GM18498 (cell line): ENCODE measurements around the gene RTL9.
"Not testable (repeated sequence)": the region's sequence is repeated elsewhere in the genome, so short reads cannot be mapped to it uniquely, and the experiment has no call there.

Experiments
- ATAC-seq: cut with Tn5 transposase; IDR thresholded peaks from one replicate; pipeline ENCODE4 v1.9.1; 2021; ENCODE audit warnings: mild to moderate bottlenecking, moderate library complexity; ENCODE audit not compliant: unreplicated experiment

RTL9 gene

DNA sequence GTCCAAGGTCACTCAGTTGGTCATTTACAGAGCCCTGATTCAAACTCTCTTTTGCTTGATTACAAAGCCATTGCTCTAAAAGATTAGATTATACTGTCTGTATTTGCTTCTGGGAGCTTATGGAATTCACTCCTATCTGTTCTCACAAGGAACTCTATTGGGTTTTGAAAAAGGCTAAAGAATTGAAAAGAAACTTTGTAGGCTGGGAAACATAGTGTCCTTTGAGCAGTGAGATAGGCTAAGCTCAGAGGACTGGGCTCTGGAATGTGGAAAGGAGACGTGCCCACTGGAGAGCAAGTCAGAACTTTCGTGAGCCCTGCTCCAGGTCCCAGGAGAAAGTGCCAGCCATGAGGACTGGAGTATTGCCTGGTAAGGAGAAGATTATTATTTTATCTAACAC lies at the start of gene RTL9:
TSS of gene RTL9 (plus strand) at position 301 of the 400 bp plus-strand sequence. CDS start 91,770 bp downstream, outside the sequence.
- no peak for ATAC-seq

DNA sequence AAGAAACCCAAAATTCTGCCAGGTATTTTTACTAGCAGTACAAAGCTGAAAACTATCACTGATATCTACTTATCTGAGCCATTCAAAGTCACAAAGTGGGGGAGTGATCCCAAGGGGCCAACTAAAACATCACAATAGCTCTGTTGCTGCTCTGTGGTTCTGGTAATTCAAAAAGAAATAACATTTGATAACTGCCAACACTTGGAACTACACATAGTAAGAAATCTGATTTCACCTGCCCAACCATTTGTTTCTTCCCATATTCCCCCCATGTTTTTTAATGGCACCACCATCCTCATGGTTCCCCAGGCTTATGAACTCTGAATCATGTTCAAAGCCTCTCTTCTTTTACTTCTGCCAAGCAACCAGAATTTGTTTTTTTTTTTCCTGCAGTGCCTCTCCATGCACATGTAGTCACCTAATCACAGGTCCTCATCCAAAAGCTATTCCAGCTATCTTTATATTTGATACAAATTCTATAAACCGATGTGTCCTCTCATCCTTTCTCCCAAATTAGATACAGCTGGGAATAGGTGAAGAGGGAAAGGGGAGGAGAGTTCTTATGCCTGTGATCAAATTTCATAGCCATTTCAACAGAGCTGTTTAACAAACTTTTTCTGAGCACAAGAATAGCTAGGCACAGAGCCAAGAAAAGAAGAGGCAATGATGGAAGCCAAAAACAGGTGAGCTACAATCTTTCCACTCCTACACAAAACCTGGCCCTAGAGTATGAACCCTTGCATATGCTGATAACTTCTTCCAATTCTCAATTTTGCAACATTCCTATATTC lies 48.5 kb upstream of the RTL9 start:
- ATAC-seq: no peak

DNA sequence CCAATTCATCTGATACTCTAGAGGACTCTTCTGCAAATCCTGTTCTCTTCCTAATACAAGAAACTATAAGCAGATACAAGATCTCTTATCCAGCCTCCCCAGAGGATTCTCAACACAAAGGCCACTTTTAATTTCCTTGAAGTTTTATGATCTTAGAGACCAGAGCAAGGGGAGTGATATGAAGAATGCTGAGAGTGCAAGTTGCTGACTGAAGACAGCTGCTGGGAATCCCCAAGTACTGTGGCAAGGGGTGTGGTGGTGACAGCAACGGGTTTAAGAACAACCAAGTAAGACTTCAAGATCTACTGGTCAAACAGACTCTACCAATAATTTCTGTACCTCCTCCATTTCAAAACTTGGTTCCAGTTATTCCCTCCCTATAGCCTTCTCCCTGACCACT lies 47.8 kb upstream of the RTL9 start:
- ATAC-seq: peak; percentile 89

DNA sequence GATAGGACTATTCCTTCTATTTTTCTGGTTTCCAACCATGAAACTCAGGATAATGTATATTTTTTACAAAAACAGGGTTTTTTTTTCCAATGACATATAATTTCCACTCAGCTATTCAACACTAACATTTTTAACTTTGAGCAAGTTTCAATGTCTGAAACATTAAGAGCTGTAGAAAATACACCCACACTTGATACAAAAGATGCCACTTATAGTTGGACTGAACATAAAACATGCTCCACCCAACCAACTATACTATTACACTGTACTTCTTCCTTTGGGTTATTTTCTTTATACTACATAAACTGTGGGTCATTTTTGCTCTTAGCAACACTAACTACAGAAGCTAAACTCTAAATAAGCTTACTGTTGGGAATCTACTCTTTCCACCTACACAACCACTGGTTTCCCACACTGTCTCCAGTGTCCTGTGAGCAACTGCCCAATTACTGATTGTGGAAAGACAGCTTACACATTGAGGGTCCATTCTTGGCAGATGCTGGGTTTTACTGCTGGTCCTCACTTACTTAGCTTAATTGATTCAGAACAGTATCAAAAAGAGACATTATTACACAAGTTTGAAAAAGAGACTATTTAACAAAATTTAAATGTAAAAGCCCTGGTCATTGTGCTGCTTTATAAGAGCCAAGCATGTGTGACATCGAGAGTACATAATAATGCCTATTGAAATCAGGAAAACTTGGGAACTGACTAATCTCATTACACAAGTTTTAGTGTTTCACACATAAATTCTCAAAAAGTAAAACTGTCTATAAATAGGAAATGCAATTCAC lies 47.0 kb upstream of the RTL9 start:
- ATAC-seq: no peak

DNA sequence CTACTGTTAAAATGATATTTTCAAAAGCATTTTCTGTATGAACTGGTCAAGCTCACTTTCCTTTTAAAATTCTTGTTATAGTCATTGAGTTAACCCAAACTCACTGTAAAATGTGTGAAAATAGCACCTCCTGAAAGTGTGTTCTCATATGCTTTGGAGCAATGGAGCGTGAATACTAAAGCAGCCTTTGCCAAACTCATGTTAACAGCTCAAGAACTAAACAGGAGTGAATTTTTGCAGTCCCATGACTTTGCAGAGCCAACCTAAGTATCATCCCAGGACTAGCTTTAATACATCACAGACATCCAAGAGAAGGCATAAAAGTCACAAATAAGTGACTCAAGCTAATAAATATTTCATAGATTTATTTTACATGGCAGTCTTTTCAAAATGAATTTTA lies 43.1 kb upstream of the RTL9 start:
- peak; percentile 30 for ATAC-seq

DNA sequence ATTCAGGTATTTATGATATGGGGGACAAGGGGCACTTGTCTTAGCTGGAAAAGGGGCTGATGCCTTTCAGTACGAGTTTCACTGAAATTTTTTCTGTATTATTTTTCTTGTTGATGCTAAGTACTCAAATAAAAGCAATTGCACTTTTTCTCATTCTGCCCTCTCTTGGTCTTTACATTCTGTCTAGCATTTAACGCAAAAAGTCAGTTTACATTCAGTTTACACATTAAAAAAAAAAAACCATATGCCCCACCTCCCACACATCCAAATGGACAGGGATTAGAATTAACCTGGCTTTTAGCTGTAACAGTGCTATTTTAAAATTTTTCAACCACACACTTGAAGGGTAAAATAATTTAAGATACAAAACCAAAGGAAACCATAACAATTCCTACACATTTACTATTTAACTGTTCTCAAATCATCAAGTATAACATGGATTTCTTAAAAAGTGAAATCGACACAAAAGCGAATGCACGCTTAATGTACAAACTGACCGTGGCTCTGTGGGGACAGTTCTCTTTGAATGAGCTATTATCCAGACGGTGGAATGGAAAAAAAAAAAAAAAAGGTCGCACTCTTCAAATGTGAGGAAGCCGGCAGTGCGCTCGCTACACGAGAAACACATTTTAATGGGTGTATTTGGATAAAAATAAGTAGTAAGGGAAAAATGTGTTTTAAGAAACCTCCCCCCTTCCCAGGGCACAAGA lies 42.1 kb upstream of the RTL9 start:
- no peak for ATAC-seq

- ATAC-seq: peak; percentile 26
Observed at GRCh38 chrX:110317061-110317819, 41.4 kb upstream of the RTL9 start.

GRCh38 chrX:110317820-110318663 lies 40.6 kb upstream of the RTL9 start, which contains the start of gene AMMECR1:
AMMECR1 (minus strand) TSS chrX:110318085; CDS start chrX:110318071, 14 bp downstream.
- peak; percentile 81 for ATAC-seq

- peak; percentile 24 for ATAC-seq
Observed at GRCh38 chrX:110318664-110318968, 40.0 kb upstream of the RTL9 start.

- ATAC-seq: no peak
Observed at GRCh38 chrX:110320381-110320987, 38.2 kb upstream of the RTL9 start.

DNA sequence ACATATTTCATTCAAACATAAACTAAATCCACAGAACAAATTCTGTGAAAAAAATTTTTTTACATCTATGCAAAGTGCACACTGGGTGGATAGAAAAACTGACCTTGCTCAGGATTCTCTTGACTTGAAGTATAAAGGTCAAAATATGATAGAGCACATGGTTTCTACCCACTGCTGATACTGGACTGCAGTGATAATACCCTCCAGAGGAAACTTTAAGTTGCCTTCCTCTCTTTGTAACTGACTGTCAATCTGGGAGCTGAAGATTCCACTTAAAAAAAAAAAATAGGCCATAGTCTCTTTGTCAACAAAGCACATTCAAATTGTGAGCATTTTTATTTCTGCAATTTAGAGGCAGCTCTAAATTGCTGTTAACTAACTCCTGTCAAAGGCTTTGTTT lies 37.6 kb upstream of the RTL9 start:
- ATAC-seq: no peak

DNA sequence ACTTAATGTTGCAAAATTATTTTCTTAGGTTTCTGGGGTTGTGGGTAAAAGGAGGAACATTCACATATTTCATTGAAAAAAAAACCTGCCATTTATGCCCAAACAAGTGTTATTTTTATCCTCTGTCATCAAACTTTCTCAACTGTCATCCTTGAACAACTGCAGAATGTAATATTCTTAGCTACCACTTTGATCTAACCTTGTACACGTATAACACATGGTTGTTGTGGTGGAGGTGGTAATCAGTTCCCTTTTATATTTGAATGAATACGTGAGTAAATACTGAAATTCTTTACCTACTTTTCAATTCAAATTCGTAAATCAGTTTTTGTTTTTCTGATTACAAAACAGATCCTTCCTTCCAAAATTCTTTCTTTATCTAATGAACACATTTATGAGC lies 37.0 kb upstream of the RTL9 start:
- no peak for ATAC-seq

DNA sequence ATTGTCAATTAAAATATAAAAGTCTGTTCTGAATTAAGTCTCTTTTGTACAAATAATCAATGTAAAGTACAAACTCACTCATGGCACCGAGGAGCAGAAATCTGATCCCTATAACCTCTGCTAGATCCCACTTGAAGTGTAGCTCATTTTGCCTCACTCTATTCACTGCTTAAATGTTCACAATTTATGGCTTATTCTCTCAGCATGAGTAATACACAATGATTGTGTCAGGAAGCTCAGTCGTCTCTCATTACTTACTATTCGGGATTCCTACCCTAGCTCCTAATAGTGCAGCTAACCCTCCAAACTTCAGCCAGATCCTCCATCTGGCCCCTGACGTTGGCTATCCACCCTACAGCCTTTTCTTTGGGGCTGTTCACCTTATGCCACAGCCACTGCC lies 36.0 kb upstream of the RTL9 start:
- no peak for ATAC-seq

GRCh38 chrX:110326712-110327111 lies 31.9 kb upstream of the RTL9 start:
- ATAC-seq: no peak

GRCh38 chrX:110327336-110327735 lies 31.3 kb upstream of the RTL9 start:
- no peak for ATAC-seq

GRCh38 chrX:110328613-110329012 lies 30.0 kb upstream of the RTL9 start:
- not testable (repeated sequence) for ATAC-seq

DNA sequence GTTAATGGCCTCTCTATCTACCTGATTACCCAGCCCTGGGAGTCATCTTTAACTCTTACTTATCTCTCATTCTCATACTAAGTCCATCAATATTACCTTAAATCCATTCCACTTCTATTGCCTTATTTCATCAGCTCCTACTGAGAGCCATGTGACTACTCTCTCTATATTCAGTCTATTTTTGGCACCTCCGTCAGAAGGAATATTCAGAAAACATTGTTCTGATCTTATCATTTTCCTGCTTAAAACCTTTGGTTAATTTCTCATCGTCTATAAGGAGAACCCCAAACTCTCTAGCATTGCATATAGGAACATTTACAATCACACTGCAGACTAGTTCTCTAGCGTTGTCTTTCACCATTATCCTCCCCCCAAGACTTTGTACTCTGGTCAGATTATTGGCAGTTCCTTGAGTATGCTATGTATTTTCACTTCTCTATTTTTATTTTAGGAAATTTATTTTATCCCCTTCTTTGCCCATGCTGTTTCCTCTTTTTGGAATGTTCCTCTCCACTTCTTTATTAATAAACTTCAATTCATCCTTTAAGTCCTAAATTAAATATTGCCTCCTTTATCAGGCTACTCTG lies 27.1 kb upstream of the RTL9 start:
- ATAC-seq: no peak

GRCh38 chrX:110333458-110333857 lies 25.2 kb upstream of the RTL9 start:
- ATAC-seq: not testable (repeated sequence)

DNA sequence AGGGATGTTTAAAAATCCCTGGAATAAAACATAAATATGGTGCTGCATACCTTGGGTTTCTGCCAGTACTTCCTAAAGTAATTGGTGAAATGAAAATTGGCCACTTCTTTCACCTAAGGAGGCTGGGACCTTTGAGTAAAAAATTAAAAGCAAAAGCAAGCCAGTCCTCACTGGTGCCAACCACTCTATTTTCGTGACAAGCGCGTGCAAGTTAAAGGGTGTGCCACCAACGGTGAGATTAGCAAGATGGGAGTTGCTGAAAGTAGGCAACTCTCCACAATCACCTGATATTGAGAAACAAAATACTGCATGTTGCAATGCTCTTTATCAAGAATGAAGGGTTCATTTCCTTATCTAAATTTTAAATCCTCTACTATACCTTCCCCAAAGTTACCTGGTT lies 19.7 kb upstream of the RTL9 start:
- ATAC-seq: no peak
